Measurements from ENCODE around the gene PDXDC1.
"Not testable (repeated sequence)": the region's sequence is repeated elsewhere in the genome, so short reads cannot be mapped to it uniquely, and the experiment has no call there.

The PDXDC1 gene

GRCh38 chr16:14974656-14975417, at the start of gene PDXDC1:
PDXDC1 (plus strand) TSS chr16:14975026; CDS start chr16:14975200, 174 bp downstream.
- peak; percentile 96 for DNase-seq

- not testable (repeated sequence) for DNase-seq
These were observed 46.6 kb upstream of the PDXDC1 start for GRCh38 chr16:14928064-14928714.

GRCh38 chr16:14929176-14929575, 45.6 kb upstream of the PDXDC1 start:
- DNase-seq, result not testable (repeated sequence)

GRCh38 chr16:14930246-14930645, 44.6 kb upstream of the PDXDC1 start:
- not testable (repeated sequence) for DNase-seq

- not testable (repeated sequence) for DNase-seq
These were observed 43.9 kb upstream of the PDXDC1 start for GRCh38 chr16:14930971-14931370.

- DNase-seq, result not testable (repeated sequence)
These were observed 42.0 kb upstream of the PDXDC1 start for GRCh38 chr16:14932581-14933375.

GRCh38 chr16:14937143-14937542, 37.7 kb upstream of the PDXDC1 start, which contains the start of gene NPIPA1:
NPIPA1 (plus strand) TSS chr16:14937443; CDS start chr16:14937443, 0 bp downstream.
- not testable (repeated sequence) for DNase-seq

- DNase-seq, result not testable (repeated sequence)
These were observed 36.8 kb upstream of the PDXDC1 start for GRCh38 chr16:14937994-14938393.

- DNase-seq, result not testable (repeated sequence)
These were observed 32.1 kb upstream of the PDXDC1 start for GRCh38 chr16:14942686-14943085.

GRCh38 chr16:14955546-14956231, 19.1 kb upstream of the PDXDC1 start:
- no peak for DNase-seq

GRCh38 chr16:14957576-14958322, 17.1 kb upstream of the PDXDC1 start:
- no peak for DNase-seq

GRCh38 chr16:14958323-14958600, 16.6 kb upstream of the PDXDC1 start:
- no peak for DNase-seq

- no peak for DNase-seq
These were observed 15.9 kb upstream of the PDXDC1 start for GRCh38 chr16:14958970-14959369.

- no peak for DNase-seq
These were observed 13.2 kb upstream of the PDXDC1 start for GRCh38 chr16:14961405-14962186.

GRCh38 chr16:14963281-14964173, 11.3 kb upstream of the PDXDC1 start:
- DNase-seq, result no peak

- DNase-seq, result no peak
These were observed 9.5 kb upstream of the PDXDC1 start for GRCh38 chr16:14965328-14965727.

GRCh38 chr16:14969795-14970194, 5.0 kb upstream of the PDXDC1 start:
- not testable (repeated sequence) for DNase-seq

GRCh38 chr16:14971621-14972228, 3.1 kb upstream of the PDXDC1 start:
- not testable (repeated sequence) for DNase-seq

- DNase-seq, result not testable (repeated sequence)
These were observed 972 bp upstream of the PDXDC1 start for GRCh38 chr16:14973785-14974322.

- not testable (repeated sequence) for DNase-seq
These were observed 533 bp upstream of the PDXDC1 start for GRCh38 chr16:14974331-14974655.

Data from suppressor macrophage treated with lipopolysaccharide for 4 hours (primary cell).